ENCODE measurements around the gene SEMA6A. TPM values are rescaled to one million over a fixed set of nuclear protein-coding genes. Genes with fewer than 3 reads are reported as not detected.
A peak's percentile ranks its signal among the peaks of the same experiment; 100 is the strongest.

The SEMA6A gene
- total and polyA plus RNA-seq, 2 of the 13 experiments (the other 11 are each of a cell fraction or from before 2014, with no cell fraction given), result 5.1 to 6.5 TPM

GRCh38 chr5:116498503-116499048, 76.0 kb downstream of the SEMA6A start:
- Histone ChIP-seq H3K9me3 (ENCODE audit: low read length) (no peaks in the 10 kb centered on the region), H3K4me2 (ENCODE audit: low read depth, low read length) (no peak overlapping the region), H2AFZ (ENCODE audit: low read length) (no peak overlapping the region), H3K79me2 (ENCODE audit: insufficient read depth, low read length) (no peaks in the 10 kb centered on the region), H3K27ac (ENCODE audit: extremely low read length, insufficient read depth, low read length) (no peak overlapping the region), H3K9ac (ENCODE audit: insufficient read depth, low read depth, low read length) (no peak overlapping the region), H3K27me3 (ENCODE audit: control insufficient read depth in 1 of 2, insufficient read depth in 2 of 2, low read length in 2 of 2) (peaks cover 0 to 1% of the 10 kb centered on the region in 2 experiments; a peak in 1 of 5 replicates), H3K36me3 (replicated peaks in 1 of 2; ENCODE audit: control insufficient read depth in 1 of 2, insufficient read depth in 2 of 2, low read length in 2 of 2) (peaks cover 1 to 8% of the 10 kb centered on the region in 2 experiments; a peak in 2 of 5 replicates), H4K20me1 (ENCODE audit: insufficient read depth, low read length) (no peaks in the 10 kb centered on the region), H3K4me1 (ENCODE audit: insufficient read depth, low read length) (no peaks in the 10 kb centered on the region; the same call in 1 of the 2 replicates), H3K4me3 (replicated peaks in 1 of 3; ENCODE audit: insufficient read depth in 1 of 3, low read depth in 2 of 3, low read length in 3 of 3) (no peak overlapping the region)
- CTCF ChIA-PET (ENCODE audit: low intra/inter-chr PET ratio, low total read pairs), result no interaction called here
- intact Hi-C loops (cut with micrococcal nuclease; ENCODE audit: unreplicated experiment), result no loop called here
- in situ Hi-C loops (cut with HindIII; ENCODE audit: extremely low pct_ligation_motif_present, low pct_unique_long_range_greater_than_20kb), result no loop called here
- ATAC-seq (no peak), DNase-seq (ENCODE audit: low spot score) (no peak), FAIRE-seq (no peak)
- POLR2A ChIA-PET, result no interaction called here
- 77% methylated on average over 4 of the region's 4 CpGs for whole genome bisulfite sequencing (ENCODE audit: low lambda C conversion rate)
- TF ChIP-seq MAFF (IDR thresholded peaks at IDR 0.05; ENCODE audit: low read depth, low read length), result peak; percentile 78
- no peak for TF ChIP-seq RXRA (CRISPR knock-in tag; IDR thresholded peaks at IDR 0.05)
- TF ChIP-seq MAFK (conservative IDR thresholded peaks at IDR 0.05 in 1 of 2, IDR thresholded peaks at IDR 0.05 in 1 of 2; ENCODE audit: low read length in 2 of 2), result peak; percentile 83 to 90
- TF ChIP-seq, protein P1, sequence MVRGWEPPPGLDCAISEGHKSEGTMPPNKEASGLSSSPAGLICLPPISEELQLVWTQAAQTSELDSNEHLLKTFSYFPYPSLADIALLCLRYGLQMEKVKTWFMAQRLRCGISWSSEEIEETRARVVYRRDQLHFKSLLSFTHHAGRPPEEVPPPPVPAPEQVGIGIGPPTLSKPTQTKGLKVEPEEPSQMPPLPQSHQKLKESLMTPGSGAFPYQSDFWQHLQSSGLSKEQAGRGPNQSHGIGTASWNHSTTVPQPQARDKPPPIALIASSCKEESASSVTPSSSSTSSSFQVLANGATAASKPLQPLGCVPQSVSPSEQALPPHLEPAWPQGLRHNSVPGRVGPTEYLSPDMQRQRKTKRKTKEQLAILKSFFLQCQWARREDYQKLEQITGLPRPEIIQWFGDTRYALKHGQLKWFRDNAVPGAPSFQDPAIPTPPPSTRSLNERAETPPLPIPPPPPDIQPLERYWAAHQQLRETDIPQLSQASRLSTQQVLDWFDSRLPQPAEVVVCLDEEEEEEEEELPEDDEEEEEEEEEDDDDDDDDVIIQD (CRISPR knock-in tag; IDR thresholded peaks at IDR 0.05; ENCODE audit: low read depth), result no peak
- no TSS peak for BruUV-seq (replicated peaks)

DNA sequence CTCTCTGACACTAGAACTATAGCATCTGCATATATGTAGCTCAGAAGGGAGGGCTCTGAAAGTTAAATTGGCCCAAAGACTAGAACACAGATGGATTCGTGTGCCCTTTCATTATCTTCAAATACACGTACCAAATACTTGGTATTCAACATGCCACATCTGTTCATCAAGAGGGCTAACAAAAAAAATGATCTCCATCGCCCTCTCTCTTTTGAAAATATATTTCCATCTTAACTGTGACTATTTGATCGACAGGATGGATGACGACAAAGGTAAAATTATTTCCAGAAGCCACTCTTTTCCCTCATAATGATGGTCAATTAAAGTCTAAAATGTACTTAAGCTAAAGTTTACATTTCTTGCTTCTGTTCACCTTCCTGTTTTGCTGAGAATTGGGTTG, 77.0 kb downstream of the SEMA6A start:
- Histone ChIP-seq H3K79me2 (ENCODE audit: insufficient read depth, low read length) (no peaks in the 10 kb centered on the region), H3K27ac (ENCODE audit: extremely low read length, insufficient read depth, low read length) (no peak overlapping the region), H3K4me1 (ENCODE audit: insufficient read depth, low read length) (no peaks in the 10 kb centered on the region; the same call in 1 of the 2 replicates), H3K36me3 (replicated peaks in 1 of 2; ENCODE audit: control insufficient read depth in 1 of 2, insufficient read depth in 2 of 2, low read length in 2 of 2) (peaks cover 1 to 8% of the 10 kb centered on the region in 2 experiments; a peak in 2 of 5 replicates), H3K27me3 (ENCODE audit: control insufficient read depth in 1 of 2, insufficient read depth in 2 of 2, low read length in 2 of 2) (peaks cover 0 to 1% of the 10 kb centered on the region in 2 experiments; a peak in 1 of 5 replicates), H3K4me3 (replicated peaks in 1 of 3; ENCODE audit: insufficient read depth in 1 of 3, low read depth in 2 of 3, low read length in 3 of 3) (no peak overlapping the region), H3K9ac (ENCODE audit: insufficient read depth, low read depth, low read length) (no peak overlapping the region), H3K9me3 (ENCODE audit: low read length) (no peaks in the 10 kb centered on the region), H3K4me2 (ENCODE audit: low read depth, low read length) (no peak overlapping the region), H2AFZ (ENCODE audit: low read length) (no peak overlapping the region), H4K20me1 (ENCODE audit: insufficient read depth, low read length) (no peaks in the 10 kb centered on the region)
- BruUV-seq (replicated peaks), result no TSS peak
- ChIA-PET POLR2A (no interaction called here), CTCF (ENCODE audit: low intra/inter-chr PET ratio, low total read pairs) (no interaction called here)
- no peak for FAIRE-seq
- WGBS (ENCODE audit: low lambda C conversion rate), result 84% methylated on average over 5 of the region's 5 CpGs
- no peak for DNase-seq (ENCODE audit: low spot score)
- intact Hi-C loops (cut with micrococcal nuclease; ENCODE audit: unreplicated experiment) (no loop called here), in situ Hi-C loops (cut with HindIII; ENCODE audit: extremely low pct_ligation_motif_present, low pct_unique_long_range_greater_than_20kb) (no loop called here)
- ATAC-seq, result no peak
- TF ChIP-seq ZNF329 (CRISPR knock-in tag; IDR thresholded peaks at IDR 0.05; ENCODE audit: low read depth) (no peak), REL (CRISPR knock-in tag; conservative IDR thresholded peaks at IDR 0.05) (no peak), ZMYM4 (CRISPR knock-in tag; IDR thresholded peaks at IDR 0.05) (no peak), ZBTB3 (CRISPR knock-in tag; IDR thresholded peaks at IDR 0.05; ENCODE audit: borderline replicate concordance, low read depth) (no peak), ZNF180 (CRISPR knock-in tag; IDR thresholded peaks at IDR 0.05; ENCODE audit: borderline replicate concordance, low read depth) (no peak), TAF15 (IDR thresholded peaks at IDR 0.05; ENCODE audit: low read depth, low read length, poor library complexity, severe bottlenecking) (no peak), ZNF232 (CRISPR knock-in tag; IDR thresholded peaks at IDR 0.05; ENCODE audit: borderline replicate concordance) (no peak), POLR2A (IDR thresholded peaks at IDR 0.05; ENCODE audit: insufficient read depth in 1 of 2, low read depth in 2 of 2, low read length in 2 of 2) (no peak), CEBPG (CRISPR knock-in tag; IDR thresholded peaks at IDR 0.05) (no peak), GTF3A (CRISPR knock-in tag; conservative IDR thresholded peaks at IDR 0.05) (no peak), ZSCAN20 (CRISPR knock-in tag; IDR thresholded peaks at IDR 0.05; ENCODE audit: borderline replicate concordance) (no peak), SMARCE1 (IDR thresholded peaks at IDR 0.05; ENCODE audit: borderline replicate concordance) (no peak)
- TF ChIP-seq, protein P2, sequence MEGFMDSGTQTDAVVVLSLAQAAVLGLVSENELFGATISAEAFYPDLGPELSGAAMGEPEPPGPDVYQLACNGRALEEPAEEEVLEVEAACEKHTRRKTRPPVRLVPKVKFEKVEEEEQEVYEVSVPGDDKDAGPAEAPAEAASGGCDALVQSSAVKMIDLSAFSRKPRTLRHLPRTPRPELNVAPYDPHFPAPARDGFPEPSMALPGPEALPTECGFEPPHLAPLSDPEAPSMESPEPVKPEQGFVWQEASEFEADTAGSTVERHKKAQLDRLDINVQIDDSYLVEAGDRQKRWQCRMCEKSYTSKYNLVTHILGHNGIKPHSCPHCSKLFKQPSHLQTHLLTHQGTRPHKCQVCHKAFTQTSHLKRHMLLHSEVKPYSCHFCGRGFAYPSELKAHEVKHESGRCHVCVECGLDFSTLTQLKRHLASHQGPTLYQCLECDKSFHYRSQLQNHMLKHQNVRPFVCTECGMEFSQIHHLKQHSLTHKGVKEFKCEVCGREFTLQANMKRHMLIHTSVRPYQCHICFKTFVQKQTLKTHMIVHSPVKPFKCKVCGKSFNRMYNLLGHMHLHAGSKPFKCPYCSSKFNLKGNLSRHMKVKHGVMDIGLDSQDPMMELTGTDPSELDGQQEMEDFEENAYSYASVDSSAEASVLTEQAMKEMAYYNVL (CRISPR knock-in tag; IDR thresholded peaks at IDR 0.05; ENCODE audit: borderline replicate concordance), result no peak

Measured in HepG2 (cell line).